GM10847 (cell line): Measurements from ENCODE around the gene KBTBD8.

Experiments used
- POLR2A ChIP-seq: IDR thresholded peaks from 2 replicates; pipeline ENCODE4 v1.6.1; 2011; ENCODE audit not compliant: insufficient read length; ENCODE audit errors: extremely low read depth

KBTBD8 gene

DNA sequence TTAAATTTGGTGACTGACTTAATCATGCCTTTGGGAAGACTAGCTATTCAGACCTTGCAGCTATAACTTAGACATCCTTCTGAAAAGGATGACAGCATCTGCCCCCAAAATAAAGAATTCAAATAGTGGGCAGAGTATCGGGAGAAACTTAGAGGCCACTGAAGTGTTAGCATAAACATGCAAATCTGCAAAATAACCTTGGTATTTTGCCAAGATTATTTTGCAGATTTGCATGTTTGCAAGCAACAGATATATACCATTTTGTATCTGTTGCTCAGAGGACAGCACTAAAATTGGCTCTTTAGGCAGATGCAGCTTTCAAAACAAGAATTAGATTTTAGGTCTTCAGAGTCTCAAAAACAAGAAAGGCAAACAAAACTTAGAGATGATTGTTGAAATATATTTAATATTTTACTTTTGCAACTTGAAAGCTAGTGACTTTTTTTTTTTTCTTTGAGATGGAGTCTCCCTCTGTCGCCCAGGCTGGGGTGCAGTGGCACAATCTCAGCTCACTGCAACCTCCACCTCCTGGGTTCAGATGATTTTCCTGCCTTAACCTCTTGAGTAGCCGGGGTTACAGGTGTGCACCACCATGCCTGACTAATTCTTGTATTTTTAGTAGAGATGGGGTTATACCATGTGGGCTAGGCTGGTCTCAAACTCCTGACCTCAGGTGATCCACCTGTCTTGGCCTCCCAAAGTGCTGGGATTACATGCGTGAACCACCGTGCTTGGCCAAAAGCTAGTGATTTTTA, 47.8 kb downstream of the KBTBD8 start:
- TF ChIP-seq POLR2A = no peak

DNA sequence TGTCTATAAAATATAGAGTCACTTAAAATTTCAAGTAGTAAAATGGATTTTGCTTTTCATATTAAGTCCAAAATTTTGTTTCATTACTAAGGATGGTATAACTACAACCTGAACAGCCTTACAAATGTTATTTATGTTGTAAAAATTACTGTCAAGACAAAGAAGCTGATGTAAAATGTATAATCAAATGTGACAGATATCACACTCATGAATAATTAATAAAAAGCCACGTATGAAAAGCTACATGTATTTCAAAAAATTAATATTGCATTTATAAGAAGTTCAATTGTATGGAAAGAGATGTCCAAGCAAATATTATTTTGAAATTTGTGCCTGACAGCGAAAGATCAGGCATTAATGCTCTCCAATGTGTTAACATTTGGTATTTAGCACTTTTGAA, 48.9 kb downstream of the KBTBD8 start:
- no peak for TF ChIP-seq POLR2A

GRCh38 chr3:67048067-67048714, 50.1 kb downstream of the KBTBD8 start:
- TF ChIP-seq POLR2A = no peak

- TF ChIP-seq POLR2A = no peak
Observed at GRCh38 chr3:67048715-67049074, 50.6 kb downstream of the KBTBD8 start.

DNA sequence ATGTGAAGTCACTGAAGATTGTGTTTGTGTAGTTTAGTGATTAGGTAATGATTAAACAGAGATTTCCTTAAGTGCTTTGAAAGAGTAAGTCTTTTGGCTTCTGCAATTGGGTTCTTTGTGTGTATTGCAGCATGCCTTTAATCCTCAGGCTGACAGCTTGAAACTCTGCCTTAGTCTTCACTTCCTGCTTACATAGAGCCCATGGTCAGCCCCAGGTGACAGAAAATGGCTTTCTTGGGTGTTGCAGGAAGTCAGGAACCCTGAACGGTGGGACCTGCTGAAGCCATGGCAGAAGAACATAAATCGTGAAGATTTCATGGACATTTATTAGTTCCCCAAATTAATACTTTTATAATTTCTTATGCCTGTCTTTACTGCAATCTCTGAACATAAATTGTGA, 61.3 kb downstream of the KBTBD8 start:
- no peak for TF ChIP-seq POLR2A
